ENCODE results near the gene KLHL7. TPM values are rescaled to one million over a fixed set of nuclear protein-coding genes. Genes with fewer than 3 reads are reported as not detected.

KLHL7 gene
- total RNA-seq, 1 experiment from 2014 or later = 20.6 TPM

GRCh38 chr7:23214938-23215337, 109.4 kb downstream of the KLHL7 start:
- H2AFZ ChIP-seq (ENCODE audit: low read depth, low read length, poor library complexity, severe bottlenecking) = no peak overlapping the region

More at GRCh38 chr7:23214938-23215337, 109.4 kb downstream of the KLHL7 start:
- Histone ChIP-seq H3K4me2 (ENCODE audit: low read length) (no peak overlapping the region), H3K4me1 (ENCODE audit: control insufficient read depth in 1 of 2, insufficient read depth in 2 of 2, low read length in 2 of 2) (no peaks in the 10 kb centered on the region), H3K9me2 (ENCODE audit: insufficient read depth) (no peaks in the 10 kb centered on the region), H3K9me3 (ENCODE audit: control insufficient read depth in 1 of 2, insufficient read depth in 1 of 2, low read depth in 1 of 2, low read length in 2 of 2) (no peaks in the 10 kb centered on the region), H3K79me2 (ENCODE audit: insufficient read depth, low read length) (no peaks in the 10 kb centered on the region), H3K36me3 (ENCODE audit: control insufficient read depth in 1 of 2, insufficient read depth in 2 of 2, low read length in 2 of 2) (no peaks in the 10 kb centered on the region), H3K27me3 (ENCODE audit: insufficient read depth, low read length) (no peaks in the 10 kb centered on the region), H4K20me1 (ENCODE audit: insufficient read depth) (no peaks in the 10 kb centered on the region), H3K27ac (ENCODE audit: low read depth, low read length) (no peak overlapping the region), H3K4me3 (replicated peaks in 1 of 2; ENCODE audit: low read depth in 1 of 2, low read length in 2 of 2) (no peak overlapping the region), H3K9ac (ENCODE audit: low read length) (no peak overlapping the region)
- TF ChIP-seq POLR2A (IDR thresholded peaks at IDR 0.05; ENCODE audit: borderline replicate concordance, extremely low read depth, insufficient read depth, insufficient read length) (no peak), CBX3 (IDR thresholded peaks at IDR 0.05; ENCODE audit: low read depth) (no peak), ATF3 (IDR thresholded peaks at IDR 0.05) (no peak), MAX (IDR thresholded peaks at IDR 0.05) (no peak), ZBTB33 (IDR thresholded peaks at IDR 0.05; ENCODE audit: extremely low read depth, insufficient replicate concordance, low read length) (no peak)
- ATAC-seq (no peak), DNase-seq (ENCODE audit: low read depth, low spot score) (no peak)
- CTCF ChIA-PET = no interaction called here
- no TSS peak for BruUV-seq (replicated peaks)
- POLR2A ChIA-PET = no interaction called here
- RAD21 ChIA-PET (ENCODE audit: low non-redundant PET in 1 of 2, low total read pairs in 2 of 2, uncharacterized antibody in 2 of 2, unreplicated experiment in 2 of 2) = interaction anchor here in 1 of 2 experiments (0.7 kb wide), 1 partner anchor 129 kb away, joined by 4 read pairs; no protein-coding TSS in a partner anchor
- intact Hi-C loops (cut with micrococcal nuclease) = no loop called here

Data from HCT116 (cell line).